ENCODE measurements around the gene PRKCSH.
A peak's percentile ranks its signal among the peaks of the same experiment; 100 is the strongest.

Gene PRKCSH

DNA sequence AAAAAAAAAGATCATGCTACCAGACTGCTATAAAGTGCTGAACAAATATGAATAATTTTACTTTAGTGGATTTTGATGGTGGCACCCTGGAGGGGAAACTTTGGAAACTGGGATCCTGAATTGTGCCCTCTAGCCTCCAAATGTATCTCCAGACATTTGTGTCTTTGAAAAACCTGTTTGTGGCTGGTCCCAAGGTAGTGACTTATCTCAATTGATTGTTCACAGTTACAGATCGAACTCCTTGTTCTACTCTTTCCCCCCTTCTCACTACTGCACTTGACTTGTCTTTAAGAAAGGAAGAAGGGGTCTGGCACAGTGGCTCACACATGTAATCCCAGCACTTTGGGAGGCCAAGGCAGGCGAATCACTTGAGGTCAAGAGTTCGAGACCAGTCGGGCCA is 26.8 kb upstream of the PRKCSH start:
- no peaks in the 10 kb centered on the region for H3K9me3 ChIP-seq (ENCODE audit: low read length)
- H3K36me3 ChIP-seq (ENCODE audit: insufficient read depth, low read length): no peaks in the 10 kb centered on the region
- H2AFZ ChIP-seq (ENCODE audit: low read depth, low read length): no peak overlapping the region
- peaks cover 2% of the 10 kb centered on the region for H3K4me1 ChIP-seq (ENCODE audit: insufficient read depth, low read length)
- peaks cover 17% of the 10 kb centered on the region for H3K27me3 ChIP-seq (ENCODE audit: insufficient read depth, low read length)
- no peak overlapping the region for H3K4me3 ChIP-seq (ENCODE audit: low read length)

- Histone ChIP-seq H3K4me1 (ENCODE audit: insufficient read depth, low read length) (no peaks in the 10 kb centered on the region), H3K4me3 (ENCODE audit: low read length) (no peak overlapping the region), H3K27me3 (ENCODE audit: insufficient read depth, low read length) (peaks cover 14% of the 10 kb centered on the region), H3K9me3 (ENCODE audit: low read length) (no peaks in the 10 kb centered on the region), H3K36me3 (ENCODE audit: insufficient read depth, low read length) (no peaks in the 10 kb centered on the region), H2AFZ (ENCODE audit: low read depth, low read length) (no peak overlapping the region)
Observed at GRCh38 chr19:11410682-11411081, 24.8 kb upstream of the PRKCSH start.

DNA sequence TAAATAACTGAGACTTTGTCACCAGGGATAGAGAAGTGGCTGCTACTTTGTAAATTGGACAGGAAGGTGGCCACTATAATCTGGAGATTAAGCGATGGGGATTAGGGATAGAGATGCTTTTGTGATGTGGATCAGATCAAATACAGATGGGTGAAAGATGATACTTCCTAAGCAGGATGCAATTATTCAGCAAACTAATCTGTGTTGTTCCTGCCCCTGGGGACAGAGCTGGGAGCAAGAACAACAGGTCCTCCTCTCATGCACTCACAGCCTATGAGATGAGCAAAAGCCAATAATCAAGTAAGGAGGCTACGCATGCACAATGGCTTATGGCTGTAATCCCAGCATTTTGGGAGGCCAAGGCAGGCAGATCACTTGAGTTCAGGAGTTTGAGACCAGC is 20.9 kb upstream of the PRKCSH start:
- Histone ChIP-seq H3K36me3 (ENCODE audit: insufficient read depth, low read length) (no peaks in the 10 kb centered on the region), H3K27me3 (ENCODE audit: insufficient read depth, low read length) (peaks cover 29% of the 10 kb centered on the region), H2AFZ (ENCODE audit: low read depth, low read length) (no peak overlapping the region), H3K4me3 (ENCODE audit: low read length) (no peak overlapping the region), H3K9me3 (ENCODE audit: low read length) (no peaks in the 10 kb centered on the region), H3K4me1 (ENCODE audit: insufficient read depth, low read length) (peaks cover 6% of the 10 kb centered on the region)

GRCh38 chr19:11416346-11417052 is 18.9 kb upstream of the PRKCSH start:
- H3K9me3 ChIP-seq (ENCODE audit: low read length): no peaks in the 10 kb centered on the region
- peaks cover 47% of the 10 kb centered on the region for H3K27me3 ChIP-seq (ENCODE audit: insufficient read depth, low read length)
- no peak overlapping the region for H3K4me3 ChIP-seq (ENCODE audit: low read length)
- H3K4me1 ChIP-seq (ENCODE audit: insufficient read depth, low read length): peaks cover 17% of the 10 kb centered on the region
- H2AFZ ChIP-seq (ENCODE audit: low read depth, low read length): no peak overlapping the region
- no peaks in the 10 kb centered on the region for H3K36me3 ChIP-seq (ENCODE audit: insufficient read depth, low read length)

DNA sequence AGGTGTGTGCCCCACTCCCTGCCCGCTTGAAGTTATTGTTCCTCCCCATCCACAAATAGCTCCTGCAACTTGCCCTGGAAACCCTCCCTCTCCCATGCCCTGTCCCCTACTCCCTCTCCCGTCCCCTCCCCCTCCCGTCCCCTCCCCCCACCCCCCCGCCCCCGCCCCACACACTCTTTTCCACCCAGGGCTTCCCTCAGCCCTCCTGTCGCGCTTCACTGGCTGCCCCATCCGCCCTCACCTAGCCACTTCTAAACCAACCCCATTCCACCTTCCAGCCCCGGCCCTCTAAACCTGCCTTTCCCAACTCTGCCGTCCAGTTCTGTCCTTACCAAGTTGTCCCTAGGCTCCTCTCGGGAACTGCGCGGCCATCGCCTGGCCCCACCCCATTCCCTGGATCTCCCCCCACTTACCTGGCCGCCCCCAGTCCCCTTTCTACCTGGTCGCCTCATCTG is 17.3 kb upstream of the PRKCSH start:
- H3K9me3 ChIP-seq (ENCODE audit: low read length): peaks cover 12% of the 10 kb centered on the region
- H3K36me3 ChIP-seq (ENCODE audit: insufficient read depth, low read length): no peaks in the 10 kb centered on the region
- peaks cover 62% of the 10 kb centered on the region for H3K27me3 ChIP-seq (ENCODE audit: insufficient read depth, low read length)
- peaks cover 17% of the 10 kb centered on the region for H3K4me1 ChIP-seq (ENCODE audit: insufficient read depth, low read length)
- H3K4me3 ChIP-seq (ENCODE audit: low read length): no peak overlapping the region
- no peak overlapping the region for H2AFZ ChIP-seq (ENCODE audit: low read depth, low read length)

DNA sequence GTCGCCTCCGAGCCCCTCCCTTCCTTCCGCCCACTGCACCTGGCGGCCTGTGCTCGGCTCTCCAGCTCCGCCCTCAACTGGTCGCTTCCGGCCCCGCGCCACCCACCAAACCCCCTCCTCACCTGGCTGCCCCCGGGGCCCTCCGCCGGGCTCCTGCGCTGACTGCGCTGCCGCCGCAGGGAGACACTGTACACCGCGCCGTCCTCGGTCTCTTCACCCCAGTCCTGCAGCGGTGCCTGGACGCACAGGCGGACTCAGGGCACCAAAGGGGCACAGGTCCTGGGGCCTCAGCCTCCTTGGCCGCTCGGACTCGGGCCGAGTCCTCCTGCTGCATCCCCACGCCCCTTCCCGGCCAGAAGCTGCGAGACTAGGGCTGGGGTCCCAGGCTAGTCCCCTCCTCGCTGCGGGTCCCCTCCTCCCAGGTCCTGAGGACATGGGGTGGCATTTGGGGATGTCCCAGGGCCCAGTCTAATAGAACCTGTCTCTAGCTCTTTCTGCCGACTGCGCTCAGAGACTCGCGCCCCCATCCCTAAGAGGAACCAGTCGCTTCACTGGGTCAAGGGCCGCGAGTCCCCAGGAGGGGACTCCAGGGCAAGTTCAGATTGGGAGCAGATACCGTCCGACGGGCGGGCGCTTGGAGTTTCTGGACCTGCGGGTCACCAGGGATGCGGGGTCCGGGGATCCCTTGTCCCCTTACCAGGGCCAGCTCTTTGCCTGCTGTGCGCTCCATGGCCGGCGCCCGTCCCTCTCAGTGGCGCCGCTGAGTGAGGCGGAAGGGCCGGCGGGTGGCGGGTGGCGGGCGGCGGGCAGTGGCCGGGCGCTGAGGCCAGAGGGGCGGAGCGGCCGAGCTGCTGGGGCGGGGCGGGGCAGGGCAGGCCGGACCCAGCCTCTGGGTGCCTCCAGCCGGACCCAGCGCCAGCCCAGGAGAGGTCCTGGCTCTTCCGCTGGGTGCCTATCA is 16.6 kb upstream of the PRKCSH start, which contains the start of gene RGL3:
Gene RGL3, minus strand, starts transcription at position 766 of the 958 bp plus-strand sequence. Its CDS starts 36 bp downstream, at position 730.
- Histone ChIP-seq H3K27me3 (ENCODE audit: insufficient read depth, low read length) (peaks cover 68% of the 10 kb centered on the region), H3K4me1 (ENCODE audit: insufficient read depth, low read length) (peaks cover 17% of the 10 kb centered on the region), H2AFZ (ENCODE audit: low read depth, low read length) (peak within 1 kb of the TSS; percentile 3), H3K9me3 (ENCODE audit: low read length) (peaks cover 16% of the 10 kb centered on the region), H3K36me3 (ENCODE audit: insufficient read depth, low read length) (no peaks in the 10 kb centered on the region), H3K4me3 (ENCODE audit: low read length) (peak within 1 kb of the TSS; percentile 12)

DNA sequence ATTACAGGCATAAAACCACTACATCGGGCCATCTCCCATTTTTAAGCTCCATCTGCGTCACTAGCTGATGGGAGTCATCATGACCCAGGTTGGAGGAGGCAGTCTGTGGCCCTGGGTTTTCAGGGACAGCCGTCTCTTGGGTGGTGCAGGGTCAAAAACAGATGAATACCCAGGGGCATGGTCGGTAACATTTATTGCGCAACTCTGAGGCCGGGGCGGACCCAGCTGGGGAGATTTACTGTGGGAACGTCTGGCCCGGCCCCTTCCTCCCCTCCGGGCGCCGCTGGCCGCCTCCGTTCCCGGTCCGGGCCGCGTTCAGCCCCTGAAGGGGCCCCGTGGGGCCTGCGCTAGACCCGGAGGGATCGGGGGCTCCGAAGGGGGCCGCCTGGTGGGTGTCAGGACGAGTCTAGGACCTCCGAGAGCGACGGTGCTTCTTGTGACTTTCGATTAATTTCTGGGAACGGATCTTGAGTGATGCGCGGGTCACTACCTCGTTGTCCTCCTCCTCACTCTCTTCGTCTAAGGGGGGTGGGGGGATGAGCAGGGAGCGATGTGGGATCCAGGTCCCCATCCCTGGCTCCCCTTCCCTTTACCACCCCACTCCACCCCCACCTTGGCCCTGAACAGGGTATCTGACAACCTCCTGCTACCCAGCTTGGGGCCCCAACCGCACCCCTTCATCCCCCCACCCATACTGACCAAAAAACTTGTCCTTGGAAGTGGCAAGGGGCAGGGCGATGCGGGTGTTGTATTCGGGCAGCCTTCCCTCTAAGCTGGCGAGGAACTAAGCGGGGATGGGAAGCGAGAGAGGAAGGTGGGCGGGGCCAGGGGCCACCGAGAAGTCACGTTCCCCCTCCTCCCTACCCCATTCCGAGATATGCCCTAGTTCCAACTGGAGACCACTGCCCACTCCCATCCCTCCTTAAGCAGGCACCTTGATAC is 14.7 kb upstream of the PRKCSH start:
- Histone ChIP-seq H3K27me3 (ENCODE audit: insufficient read depth, low read length) (peaks cover 68% of the 10 kb centered on the region), H2AFZ (ENCODE audit: low read depth, low read length) (peak overlapping the region; percentile 63), H3K36me3 (ENCODE audit: insufficient read depth, low read length) (no peaks in the 10 kb centered on the region), H3K4me3 (ENCODE audit: low read length) (peak overlapping the region; percentile 16), H3K9me3 (ENCODE audit: low read length) (peaks cover 16% of the 10 kb centered on the region), H3K4me1 (ENCODE audit: insufficient read depth, low read length) (peaks cover 17% of the 10 kb centered on the region)

DNA sequence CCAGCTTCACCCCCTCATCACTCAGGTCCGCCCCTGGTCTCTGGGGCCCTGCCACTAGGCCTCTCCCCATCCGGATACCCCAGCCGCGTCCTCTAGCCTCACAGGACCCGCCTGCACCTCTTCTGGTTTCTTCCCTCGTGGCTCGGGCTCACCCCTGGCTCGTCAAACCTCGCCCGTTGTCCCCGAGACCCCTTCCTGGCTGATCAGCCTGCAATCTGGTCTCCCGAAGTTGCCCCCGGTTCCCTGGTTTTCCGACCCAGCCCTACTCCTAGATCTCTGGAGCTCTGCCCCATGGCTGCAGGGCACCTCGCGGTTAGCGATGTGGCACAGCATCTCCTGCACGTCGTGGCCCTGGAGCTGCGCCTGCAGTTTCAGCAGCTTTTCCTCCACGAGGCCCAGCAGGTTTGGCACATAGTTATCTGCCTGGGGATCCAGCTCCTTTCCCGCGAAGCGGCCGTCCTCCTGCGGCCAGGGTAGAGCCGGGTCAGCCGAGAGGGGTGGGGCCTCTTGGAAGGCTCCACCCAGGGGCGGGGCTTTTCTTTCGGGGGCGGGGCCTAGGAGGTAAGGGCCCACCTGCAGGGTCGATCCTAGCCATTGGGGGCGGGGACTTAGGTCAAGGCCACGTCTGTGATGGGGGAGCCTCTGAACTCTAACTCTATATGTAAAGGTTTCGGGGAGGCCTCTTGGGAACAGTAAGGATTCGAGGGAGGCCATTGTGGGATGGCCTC is 13.9 kb upstream of the PRKCSH start:
- H3K4me1 ChIP-seq (ENCODE audit: insufficient read depth, low read length): peaks cover 17% of the 10 kb centered on the region
- no peaks in the 10 kb centered on the region for H3K36me3 ChIP-seq (ENCODE audit: insufficient read depth, low read length)
- no peak overlapping the region for H3K4me3 ChIP-seq (ENCODE audit: low read length)
- peaks cover 16% of the 10 kb centered on the region for H3K9me3 ChIP-seq (ENCODE audit: low read length)
- peaks cover 63% of the 10 kb centered on the region for H3K27me3 ChIP-seq (ENCODE audit: insufficient read depth, low read length)
- H2AFZ ChIP-seq (ENCODE audit: low read depth, low read length): no peak overlapping the region

GRCh38 chr19:11422163-11423065 is 13.0 kb upstream of the PRKCSH start:
- Histone ChIP-seq H2AFZ (ENCODE audit: low read depth, low read length) (no peak overlapping the region), H3K27me3 (ENCODE audit: insufficient read depth, low read length) (peaks cover 56% of the 10 kb centered on the region), H3K4me3 (ENCODE audit: low read length) (no peak overlapping the region)

GRCh38 chr19:11423164-11423790 is 12.2 kb upstream of the PRKCSH start:
- H3K9me3 ChIP-seq (ENCODE audit: low read length): peaks cover 16% of the 10 kb centered on the region
- H3K4me3 ChIP-seq (ENCODE audit: low read length): no peak overlapping the region
- no peaks in the 10 kb centered on the region for H3K36me3 ChIP-seq (ENCODE audit: insufficient read depth, low read length)
- H2AFZ ChIP-seq (ENCODE audit: low read depth, low read length): no peak overlapping the region
- peaks cover 17% of the 10 kb centered on the region for H3K4me1 ChIP-seq (ENCODE audit: insufficient read depth, low read length)
- peaks cover 50% of the 10 kb centered on the region for H3K27me3 ChIP-seq (ENCODE audit: insufficient read depth, low read length)

More at GRCh38 chr19:11422163-11423065, 13.0 kb upstream of the PRKCSH start:
- H3K9me3 ChIP-seq (ENCODE audit: low read length): peaks cover 16% of the 10 kb centered on the region
- no peaks in the 10 kb centered on the region for H3K36me3 ChIP-seq (ENCODE audit: insufficient read depth, low read length)
- H3K4me1 ChIP-seq (ENCODE audit: insufficient read depth, low read length): peaks cover 17% of the 10 kb centered on the region

GRCh38 chr19:11423791-11424181 is 11.6 kb upstream of the PRKCSH start:
- Histone ChIP-seq H3K27me3 (ENCODE audit: insufficient read depth, low read length) (peaks cover 44% of the 10 kb centered on the region), H3K4me1 (ENCODE audit: insufficient read depth, low read length) (peaks cover 14% of the 10 kb centered on the region), H3K4me3 (ENCODE audit: low read length) (no peak overlapping the region), H2AFZ (ENCODE audit: low read depth, low read length) (no peak overlapping the region), H3K36me3 (ENCODE audit: insufficient read depth, low read length) (no peaks in the 10 kb centered on the region), H3K9me3 (ENCODE audit: low read length) (peaks cover 16% of the 10 kb centered on the region)
